ENCODE results near the gene STXBP2.

DNA sequence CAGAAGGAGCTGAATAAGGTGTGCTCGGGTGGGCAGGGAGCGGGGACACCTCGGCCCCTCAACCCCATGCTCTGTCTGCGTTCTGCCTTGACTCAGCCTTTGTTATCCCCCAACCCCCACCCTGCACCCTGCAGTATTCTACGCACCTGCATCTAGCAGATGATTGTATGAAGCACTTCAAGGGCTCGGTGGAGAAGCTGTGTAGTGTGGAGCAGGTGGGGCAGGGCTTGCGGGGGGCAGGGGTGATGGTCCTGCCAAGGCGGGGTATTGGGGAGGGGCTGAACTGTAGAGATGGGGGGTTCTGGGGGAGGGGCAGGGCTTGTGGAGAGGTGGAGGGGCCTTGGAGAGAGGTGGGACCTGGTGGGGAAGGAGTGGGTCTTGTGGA, 6.1 kb downstream of the STXBP2 start:
- TF ChIP-seq, protein P1, sequence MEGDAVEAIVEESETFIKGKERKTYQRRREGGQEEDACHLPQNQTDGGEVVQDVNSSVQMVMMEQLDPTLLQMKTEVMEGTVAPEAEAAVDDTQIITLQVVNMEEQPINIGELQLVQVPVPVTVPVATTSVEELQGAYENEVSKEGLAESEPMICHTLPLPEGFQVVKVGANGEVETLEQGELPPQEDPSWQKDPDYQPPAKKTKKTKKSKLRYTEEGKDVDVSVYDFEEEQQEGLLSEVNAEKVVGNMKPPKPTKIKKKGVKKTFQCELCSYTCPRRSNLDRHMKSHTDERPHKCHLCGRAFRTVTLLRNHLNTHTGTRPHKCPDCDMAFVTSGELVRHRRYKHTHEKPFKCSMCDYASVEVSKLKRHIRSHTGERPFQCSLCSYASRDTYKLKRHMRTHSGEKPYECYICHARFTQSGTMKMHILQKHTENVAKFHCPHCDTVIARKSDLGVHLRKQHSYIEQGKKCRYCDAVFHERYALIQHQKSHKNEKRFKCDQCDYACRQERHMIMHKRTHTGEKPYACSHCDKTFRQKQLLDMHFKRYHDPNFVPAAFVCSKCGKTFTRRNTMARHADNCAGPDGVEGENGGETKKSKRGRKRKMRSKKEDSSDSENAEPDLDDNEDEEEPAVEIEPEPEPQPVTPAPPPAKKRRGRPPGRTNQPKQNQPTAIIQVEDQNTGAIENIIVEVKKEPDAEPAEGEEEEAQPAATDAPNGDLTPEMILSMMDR (IDR thresholded peaks at IDR 0.05; ENCODE audit: poor library complexity): no peak
- TF ChIP-seq EZH2 (IDR thresholded peaks at IDR 0.05; ENCODE audit: borderline replicate concordance): no peak
